Suprapubic skin (tissue), 4 donors: ENCODE measurements around the gene LHPP. TPM values are rescaled to one million over a fixed set of nuclear protein-coding genes. Genes with fewer than 3 reads are reported as not detected.
A peak's percentile ranks its signal among the peaks of the same experiment; 100 is the strongest.

ENCODE experiments used
- DNase-seq, 2 donors: peaks; one replicate each; pipeline ENCODE4 v3.0.0-alpha.2; 2019; ENCODE audit warnings: low spot score in 2 of 2
- H3K27ac ChIP-seq: fragments of 200-600 bp; sonication (generic); one replicate; pipeline ENCODE4 v1.5.1; 2019
- H3K27me3 ChIP-seq: fragments of 200-600 bp; sonication (generic); one replicate; pipeline ENCODE4 v1.5.1; 2019
- H3K36me3 ChIP-seq: fragments of 200-600 bp; sonication (generic); one replicate; pipeline ENCODE4 v1.5.1; 2019
- H3K4me1 ChIP-seq: fragments of 200-600 bp; sonication (generic); one replicate; pipeline ENCODE4 v1.5.1; 2019
- H3K4me3 ChIP-seq: fragments of 200-600 bp; sonication (generic); one replicate; pipeline ENCODE4 v1.5.1; 2019; ENCODE audit warnings: mild to moderate bottlenecking
- H3K9me3 ChIP-seq: fragments of 200-600 bp; sonication (generic); one replicate; pipeline ENCODE4 v1.5.1; 2019
- EP300 ChIP-seq: sonication (generic); formaldehyde crosslinking; IDR thresholded peaks from one replicate; pipeline ENCODE4 v1.6.1; 2017; ENCODE audit warnings: antibody characterized with exemption
- POLR2A ChIP-seq, 2 donors: fragments of 450-650 bp; IDR thresholded peaks; one replicate each; pipeline ENCODE4 v1.6.1; 2017; ENCODE audit warnings: antibody characterized with exemption in 2 of 2, mild to moderate bottlenecking in 2 of 2, moderate library complexity in 2 of 2
- POLR2AphosphoS5 ChIP-seq, 3 donors: sonication (generic); formaldehyde crosslinking; IDR thresholded peaks; one replicate each; pipeline ENCODE4 v1.6.1; 2017; ENCODE audit warnings: antibody characterized with exemption in 3 of 3
- WGBS: methylation state at CpG from one replicate; pipeline ENCODE4 v1.1.5; 2018; 5-methylcytosine and 5-hydroxymethylcytosine counted together
- total RNA-seq, 4 donors: library from RNA; depleted of rRNA; stranded (reverse); fragments of >200 nt; gene quantifications; one replicate each; pipeline ENCODE4 v1.1.0, GENCODE V29; 2016
- TF ChIP-seq, protein P1 (sequence below), 2 donors: fragments of 200-600 bp in 1 of 2; fragments of 450-650 bp in 1 of 2; sonication (generic) in 1 of 2; IDR thresholded peaks; one replicate each; pipeline ENCODE4 v1.5.1; 2016 to 2019; ENCODE audit warnings: antibody characterized with exemption in 2 of 2, mild to moderate bottlenecking in 1 of 2, moderate library complexity in 1 of 2

LHPP gene
- total RNA-seq, 4 donors from 2014 or later = 14.4 to 22.6 (median 15.3) TPM

DNA sequence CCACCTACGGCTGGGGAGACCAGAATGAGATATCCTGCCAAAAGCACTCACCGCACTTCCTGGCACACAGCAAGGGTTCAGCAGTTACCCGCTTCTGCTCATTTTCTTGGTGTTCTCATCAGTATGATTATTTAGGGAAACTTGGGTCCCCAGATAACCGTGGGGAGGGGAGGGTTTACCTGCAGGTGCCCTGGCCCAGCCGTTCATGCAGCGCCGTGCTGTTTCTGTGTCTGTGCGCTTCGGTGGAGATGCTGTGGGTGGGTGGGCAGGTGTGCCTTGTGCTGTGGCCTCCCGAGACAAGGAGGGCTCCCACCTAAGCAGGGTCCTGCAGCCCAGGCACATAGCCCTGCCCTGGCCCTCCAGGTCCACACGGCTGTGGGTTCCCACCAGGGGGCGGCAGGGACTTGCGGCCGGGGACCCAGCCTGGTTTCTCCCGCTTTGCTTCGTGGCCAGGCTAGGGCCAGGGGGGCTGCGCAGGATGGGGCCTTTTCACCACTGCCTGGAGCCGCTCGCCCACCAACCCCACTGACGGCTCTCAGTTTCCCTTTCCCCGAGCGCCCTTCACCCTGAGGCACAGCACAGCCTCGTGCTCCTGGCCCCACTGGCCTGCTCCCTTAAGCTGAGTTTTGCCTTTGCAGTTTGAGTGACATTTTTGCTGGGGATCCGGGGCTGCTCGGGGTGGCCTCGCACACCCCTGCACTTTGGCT, 78.5 kb downstream of the LHPP start:
- H3K4me3 ChIP-seq = no peak overlapping the region
- WGBS = 65% methylated on average over 24 of the region's 26 CpGs
- no peaks in the 10 kb centered on the region for H3K27me3 ChIP-seq
- no peaks in the 10 kb centered on the region for H3K36me3 ChIP-seq
- no peak overlapping the region for H3K27ac ChIP-seq
- no peak for DNase-seq
- no peaks in the 10 kb centered on the region for H3K9me3 ChIP-seq
- TF ChIP-seq, protein P1, sequence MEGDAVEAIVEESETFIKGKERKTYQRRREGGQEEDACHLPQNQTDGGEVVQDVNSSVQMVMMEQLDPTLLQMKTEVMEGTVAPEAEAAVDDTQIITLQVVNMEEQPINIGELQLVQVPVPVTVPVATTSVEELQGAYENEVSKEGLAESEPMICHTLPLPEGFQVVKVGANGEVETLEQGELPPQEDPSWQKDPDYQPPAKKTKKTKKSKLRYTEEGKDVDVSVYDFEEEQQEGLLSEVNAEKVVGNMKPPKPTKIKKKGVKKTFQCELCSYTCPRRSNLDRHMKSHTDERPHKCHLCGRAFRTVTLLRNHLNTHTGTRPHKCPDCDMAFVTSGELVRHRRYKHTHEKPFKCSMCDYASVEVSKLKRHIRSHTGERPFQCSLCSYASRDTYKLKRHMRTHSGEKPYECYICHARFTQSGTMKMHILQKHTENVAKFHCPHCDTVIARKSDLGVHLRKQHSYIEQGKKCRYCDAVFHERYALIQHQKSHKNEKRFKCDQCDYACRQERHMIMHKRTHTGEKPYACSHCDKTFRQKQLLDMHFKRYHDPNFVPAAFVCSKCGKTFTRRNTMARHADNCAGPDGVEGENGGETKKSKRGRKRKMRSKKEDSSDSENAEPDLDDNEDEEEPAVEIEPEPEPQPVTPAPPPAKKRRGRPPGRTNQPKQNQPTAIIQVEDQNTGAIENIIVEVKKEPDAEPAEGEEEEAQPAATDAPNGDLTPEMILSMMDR (IDR thresholded peaks at IDR 0.05) = peak; percentile 41 to 63
- TF ChIP-seq POLR2AphosphoS5 (IDR thresholded peaks at IDR 0.05) (no peak), EP300 (no peak)
- H3K4me1 ChIP-seq = peaks cover 12% of the 10 kb centered on the region

GRCh38 chr10:124541076-124541903, 79.7 kb downstream of the LHPP start:
- Histone ChIP-seq H3K9me3 (no peaks in the 10 kb centered on the region), H3K4me1 (peaks cover 7% of the 10 kb centered on the region), H3K27me3 (no peaks in the 10 kb centered on the region), H3K36me3 (no peaks in the 10 kb centered on the region), H3K4me3 (no peak overlapping the region), H3K27ac (no peak overlapping the region)
- 92% methylated on average over 10 of the region's 23 CpGs for WGBS
- TF ChIP-seq EP300 (no peak), POLR2AphosphoS5 (IDR thresholded peaks at IDR 0.05) (no peak), POLR2A (IDR thresholded peaks at IDR 0.05) (no peak)
- TF ChIP-seq, protein P1 (IDR thresholded peaks at IDR 0.05) = no peak
- DNase-seq = no peak

- no peak for DNase-seq
- TF ChIP-seq, protein P1 (IDR thresholded peaks at IDR 0.05) = no peak
- TF ChIP-seq EP300 (no peak), POLR2A (IDR thresholded peaks at IDR 0.05) (no peak), POLR2AphosphoS5 (IDR thresholded peaks at IDR 0.05) (no peak)
- no peak overlapping the region for H3K4me3 ChIP-seq
- no peaks in the 10 kb centered on the region for H3K9me3 ChIP-seq
- no peaks in the 10 kb centered on the region for H3K27me3 ChIP-seq
- H3K4me1 ChIP-seq = peaks cover 7% of the 10 kb centered on the region
- H3K36me3 ChIP-seq = no peaks in the 10 kb centered on the region
- no CpG with 5 or more reads among the region's 3 CpGs for whole genome bisulfite sequencing
- H3K27ac ChIP-seq = no peak overlapping the region
Measured at GRCh38 chr10:124542336-124542735, 80.7 kb downstream of the LHPP start.

- no peaks in the 10 kb centered on the region for H3K27me3 ChIP-seq
- no peak overlapping the region for H3K4me3 ChIP-seq
- WGBS = no CpG with 5 or more reads among the region's 13 CpGs
- H3K27ac ChIP-seq = no peak overlapping the region
- no peaks in the 10 kb centered on the region for H3K36me3 ChIP-seq
- TF ChIP-seq EP300 = no peak
- TF ChIP-seq, protein P1 (IDR thresholded peaks at IDR 0.05) = no peak
- no peak for TF ChIP-seq POLR2A (IDR thresholded peaks at IDR 0.05)
- TF ChIP-seq POLR2AphosphoS5 (IDR thresholded peaks at IDR 0.05) = no peak
- H3K4me1 ChIP-seq = peaks cover 7% of the 10 kb centered on the region
- H3K9me3 ChIP-seq = no peaks in the 10 kb centered on the region
- DNase-seq = no peak
Measured at GRCh38 chr10:124543146-124543545, 81.5 kb downstream of the LHPP start.

GRCh38 chr10:124543971-124544370, 82.3 kb downstream of the LHPP start:
- no peaks in the 10 kb centered on the region for H3K9me3 ChIP-seq
- no peak for DNase-seq

More at GRCh38 chr10:124543971-124544370, 82.3 kb downstream of the LHPP start:
- Histone ChIP-seq H3K27me3 (no peaks in the 10 kb centered on the region), H3K36me3 (no peaks in the 10 kb centered on the region), H3K4me3 (no peak overlapping the region), H3K27ac (no peak overlapping the region), H3K4me1 (peaks cover 7% of the 10 kb centered on the region)
- 76% methylated on average over 10 of the region's 12 CpGs for WGBS
- TF ChIP-seq, protein P1 (IDR thresholded peaks at IDR 0.05) = no peak
- no peak for TF ChIP-seq EP300
- no peak for TF ChIP-seq POLR2A (IDR thresholded peaks at IDR 0.05)
- TF ChIP-seq POLR2AphosphoS5 (IDR thresholded peaks at IDR 0.05) = no peak
